Activated T-cell treated with anti-CD3 and anti-CD28 coated beads, Interleukin-2, amount 50 U/mL, for 1 hour (primary cell): ENCODE results near the gene PROSER2.

Source experiments
- DNase-seq: peaks from one replicate; pipeline ENCODE4 v3.0.0-alpha.2; 2020

PROSER2 gene, protein sequence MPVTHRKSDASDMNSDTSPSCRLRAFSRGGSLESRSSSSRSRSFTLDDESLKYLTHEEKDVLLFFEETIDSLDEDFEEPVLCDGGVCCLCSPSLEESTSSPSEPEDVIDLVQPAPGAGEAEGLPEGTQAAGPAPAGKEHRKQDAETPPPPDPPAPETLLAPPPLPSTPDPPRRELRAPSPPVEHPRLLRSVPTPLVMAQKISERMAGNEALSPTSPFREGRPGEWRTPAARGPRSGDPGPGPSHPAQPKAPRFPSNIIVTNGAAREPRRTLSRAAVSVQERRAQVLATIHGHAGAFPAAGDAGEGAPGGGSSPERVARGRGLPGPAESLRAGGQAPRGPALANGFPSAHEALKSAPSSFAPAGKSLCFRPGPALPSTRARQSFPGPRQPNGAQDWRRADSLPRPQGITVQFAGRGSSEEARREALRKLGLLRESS

DNA sequence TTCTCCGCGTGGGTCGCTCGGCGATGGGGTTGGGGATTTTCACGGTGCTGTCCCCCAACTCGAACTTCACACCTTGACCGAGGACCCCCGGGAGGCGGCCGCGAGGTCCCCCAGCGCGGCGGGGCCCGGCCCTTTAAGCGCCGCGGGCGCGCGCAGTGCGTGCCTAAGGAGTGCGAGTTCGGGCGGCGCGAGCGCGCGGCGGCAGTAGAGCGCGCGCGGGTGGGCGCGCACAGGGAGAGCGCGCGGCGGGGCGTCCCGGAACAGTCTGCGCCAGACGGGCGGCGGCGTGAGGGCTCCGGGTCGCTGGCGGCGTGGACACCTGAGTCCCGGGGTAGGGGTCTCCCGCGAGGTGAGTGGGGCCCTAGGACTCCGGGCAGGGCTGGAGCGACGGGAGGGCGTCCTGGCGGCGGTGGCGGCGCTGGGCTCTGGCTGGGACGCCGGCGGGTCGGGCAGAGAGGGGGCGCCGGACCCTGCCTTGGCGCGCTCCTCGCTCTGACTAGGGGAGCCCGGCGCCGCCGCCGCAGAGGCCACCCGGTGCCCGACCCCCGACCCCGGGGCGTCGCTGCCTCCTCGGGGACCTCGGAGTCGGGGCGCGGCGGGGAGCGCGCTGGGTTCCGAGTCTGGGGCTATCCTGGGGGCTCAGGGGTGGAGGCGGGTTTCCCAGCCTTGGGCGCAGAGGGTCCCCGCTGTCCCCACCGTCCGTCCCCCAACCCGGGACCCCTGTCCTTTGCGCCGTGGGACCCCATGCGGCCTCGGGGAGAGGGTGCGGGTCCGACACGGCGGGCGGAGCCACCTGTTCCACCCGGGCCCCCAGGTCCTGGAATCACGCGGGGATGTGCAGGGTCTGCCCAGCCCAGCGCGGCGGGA lies at the start of gene PROSER2:
Gene PROSER2, plus strand, starts transcription at position 235 of the 867 bp plus-strand sequence. CDS start 28,722 bp downstream, outside the sequence.
- DNase-seq: peak; percentile 23

- DNase-seq: no peak
These were observed 49.3 kb upstream of the PROSER2 start for GRCh38 chr10:11773761-11774441.

DNA sequence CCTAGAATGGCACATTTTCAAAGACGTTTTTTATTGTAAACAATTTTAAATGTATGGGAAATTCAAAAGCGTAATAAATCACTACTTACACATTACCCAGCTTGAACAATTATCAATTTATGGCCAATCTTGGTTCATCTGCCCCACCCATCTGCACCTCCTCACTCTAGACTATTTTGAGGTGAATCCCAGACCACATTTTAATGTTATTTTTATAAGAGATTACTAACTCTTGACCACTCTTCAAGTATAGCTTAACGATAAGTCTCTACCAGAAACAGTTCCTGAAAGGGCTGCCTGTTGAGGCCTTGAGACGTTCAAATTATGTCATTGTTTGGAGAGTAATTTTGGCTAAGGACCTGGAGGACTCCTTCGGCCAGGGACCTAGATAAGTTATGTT lies 47.7 kb upstream of the PROSER2 start:
- DNase-seq: no peak

DNA sequence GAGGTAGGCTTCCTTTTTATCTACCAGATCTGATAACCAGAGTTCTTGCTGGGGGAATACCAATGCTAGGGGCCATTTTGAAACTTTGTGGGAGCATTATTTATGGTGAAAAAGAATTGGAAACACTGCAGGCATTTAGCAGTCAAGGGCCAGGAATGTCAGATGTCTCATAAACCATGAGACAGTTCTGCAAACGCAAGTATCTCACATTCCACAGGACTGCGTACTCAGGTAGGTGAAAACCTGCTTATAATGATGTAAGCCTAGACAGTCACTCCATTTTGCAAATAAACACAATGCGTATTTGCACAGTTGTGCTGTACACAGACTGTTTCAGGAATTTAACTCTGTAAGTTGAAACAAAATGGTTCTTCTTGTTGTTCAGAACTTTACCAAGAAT lies 47.1 kb upstream of the PROSER2 start:
- no peak for DNase-seq

- no peak for DNase-seq
These were observed 42.0 kb upstream of the PROSER2 start for GRCh38 chr10:11781114-11781513.

DNA sequence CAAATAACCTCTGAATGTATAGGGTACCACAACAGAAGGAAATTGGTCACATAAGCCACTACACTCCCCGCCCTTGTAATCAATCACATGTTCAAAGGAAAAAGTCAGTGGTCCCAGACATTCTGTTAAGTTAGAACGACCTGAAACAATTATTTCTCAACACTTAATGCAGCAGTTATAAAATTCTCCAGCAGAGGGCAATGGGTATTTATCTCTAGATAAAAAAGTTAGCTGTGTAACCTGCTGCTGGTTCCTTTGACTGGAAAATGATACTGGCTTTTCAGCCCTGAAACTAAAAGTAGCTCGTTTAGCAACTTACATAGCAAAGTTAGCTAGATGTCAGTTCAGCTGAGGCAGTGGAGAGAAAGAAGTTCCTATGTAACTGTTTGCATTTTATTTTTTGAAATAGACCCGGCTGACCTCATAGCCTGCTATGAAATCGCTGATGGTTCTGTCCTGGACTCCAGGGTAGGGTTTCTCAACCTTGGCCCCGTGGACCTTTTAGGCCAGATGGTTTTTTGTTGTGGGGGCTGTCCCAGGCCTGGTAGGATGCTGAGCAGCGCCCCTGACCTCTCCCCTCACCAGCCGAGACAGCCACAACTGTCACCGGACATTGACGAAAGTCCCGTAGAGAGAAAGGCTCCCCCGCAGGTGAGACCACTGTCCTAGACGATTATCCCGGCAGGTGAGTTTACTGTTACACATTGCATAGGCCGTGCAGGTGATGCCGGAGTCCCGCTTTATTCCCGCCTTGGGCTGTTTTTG lies 40.2 kb upstream of the PROSER2 start:
- no peak for DNase-seq

DNA sequence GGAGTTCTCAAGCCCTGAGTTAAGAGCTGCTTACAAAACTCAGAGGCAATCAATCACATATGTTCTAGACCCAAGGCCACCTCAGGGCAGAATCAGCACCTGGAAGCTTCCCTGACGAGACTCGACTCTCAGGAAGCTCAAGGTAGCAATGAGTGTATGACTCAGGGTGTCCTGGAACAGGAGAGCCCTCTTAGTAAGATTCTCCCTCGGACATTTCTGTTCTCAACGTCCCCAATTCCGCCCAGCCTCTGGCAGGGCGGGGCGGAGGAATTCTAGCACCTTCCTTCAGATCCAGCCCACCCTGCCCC lies 39.6 kb upstream of the PROSER2 start:
- DNase-seq: no peak

GRCh38 chr10:11787374-11787773 lies 35.8 kb upstream of the PROSER2 start:
- DNase-seq: no peak

- DNase-seq: no peak
These were observed 35.3 kb upstream of the PROSER2 start for GRCh38 chr10:11787846-11788245.

DNA sequence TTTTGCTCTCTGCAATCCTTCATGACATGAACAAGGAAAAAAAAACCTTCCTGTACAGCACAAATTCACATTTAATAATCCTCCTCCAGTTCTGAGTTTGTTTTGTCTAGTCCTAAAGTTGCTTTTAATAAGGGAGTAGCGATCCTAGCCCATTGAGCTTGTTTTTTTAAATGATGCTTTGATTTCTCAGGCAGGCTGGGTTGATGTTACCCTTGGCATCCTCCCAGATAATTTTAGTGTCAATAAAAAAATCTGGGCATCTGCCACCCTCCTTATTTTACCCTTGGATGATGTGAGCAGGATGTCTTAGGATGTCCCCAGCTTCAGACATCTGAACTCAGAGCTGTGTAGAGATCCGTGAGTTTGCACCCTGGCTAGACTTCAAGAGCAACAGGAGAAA lies 33.9 kb upstream of the PROSER2 start:
- no peak for DNase-seq

DNA sequence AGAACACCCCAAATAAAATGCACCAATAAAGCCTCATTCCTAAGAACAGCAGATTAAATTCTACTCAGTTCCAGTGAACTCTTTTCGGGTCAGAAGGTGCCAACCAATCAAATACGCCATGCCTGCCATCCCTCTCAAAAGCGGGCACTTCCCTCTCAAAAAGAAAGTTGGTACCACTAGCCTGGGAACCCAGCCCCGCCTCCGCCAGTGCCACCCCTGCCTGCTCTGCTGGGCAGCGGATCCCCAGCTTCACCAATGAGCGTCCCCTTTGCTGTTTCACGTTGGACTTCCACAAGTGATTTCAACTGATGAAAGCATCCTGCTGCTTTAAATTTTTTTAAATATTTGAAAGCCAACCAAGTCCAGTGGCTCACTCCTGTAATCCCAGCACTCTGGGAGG lies 33.2 kb upstream of the PROSER2 start:
- no peak for DNase-seq

- DNase-seq: no peak
These were observed 29.2 kb upstream of the PROSER2 start for GRCh38 chr10:11793762-11794479.

DNA sequence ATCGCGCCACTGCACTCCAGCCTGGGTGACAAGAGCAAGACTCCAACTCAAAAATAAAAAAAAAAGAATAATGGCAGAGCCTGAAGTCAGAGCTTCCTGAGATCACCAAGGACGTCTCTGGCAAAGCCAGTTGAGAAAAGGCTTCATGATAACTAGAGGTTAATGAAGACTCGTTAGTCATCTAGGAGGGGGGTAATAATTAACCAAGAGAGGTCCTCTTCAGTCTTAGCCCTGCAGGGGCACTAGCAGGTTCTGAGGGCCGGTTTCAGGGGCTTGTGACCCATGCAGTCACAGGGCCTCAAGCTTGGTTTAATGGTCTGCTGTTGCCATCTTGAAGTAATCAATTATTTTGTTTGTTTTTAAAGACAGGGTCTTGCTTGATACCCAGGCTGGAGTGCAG lies 28.6 kb upstream of the PROSER2 start:
- no peak for DNase-seq

GRCh38 chr10:11795101-11795920 lies 27.8 kb upstream of the PROSER2 start:
- DNase-seq: no peak

GRCh38 chr10:11796474-11796873 lies 26.7 kb upstream of the PROSER2 start:
- no peak for DNase-seq

DNA sequence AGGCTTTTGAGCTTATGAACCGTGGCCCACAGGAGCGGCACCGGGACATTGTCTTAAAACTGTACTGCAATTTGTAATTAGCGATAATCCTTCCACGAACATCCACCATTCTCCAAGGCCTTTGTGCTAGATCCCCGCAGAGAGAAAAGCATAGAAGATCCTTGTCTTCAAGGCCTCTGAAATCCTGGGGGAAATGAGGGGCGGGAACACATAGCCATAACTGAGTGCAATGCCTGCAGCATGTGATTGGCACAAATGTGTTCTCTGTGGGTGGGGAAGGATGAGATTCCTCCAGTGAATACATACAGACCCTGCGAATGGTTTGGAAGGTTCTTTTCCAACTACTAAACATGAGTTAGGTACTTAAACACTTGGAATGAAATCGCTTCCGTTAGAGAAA lies 25.9 kb upstream of the PROSER2 start:
- DNase-seq: no peak

GRCh38 chr10:11797847-11798633 lies 25.1 kb upstream of the PROSER2 start:
- DNase-seq: no peak

- no peak for DNase-seq
These were observed 24.1 kb upstream of the PROSER2 start for GRCh38 chr10:11798845-11799735.

DNA sequence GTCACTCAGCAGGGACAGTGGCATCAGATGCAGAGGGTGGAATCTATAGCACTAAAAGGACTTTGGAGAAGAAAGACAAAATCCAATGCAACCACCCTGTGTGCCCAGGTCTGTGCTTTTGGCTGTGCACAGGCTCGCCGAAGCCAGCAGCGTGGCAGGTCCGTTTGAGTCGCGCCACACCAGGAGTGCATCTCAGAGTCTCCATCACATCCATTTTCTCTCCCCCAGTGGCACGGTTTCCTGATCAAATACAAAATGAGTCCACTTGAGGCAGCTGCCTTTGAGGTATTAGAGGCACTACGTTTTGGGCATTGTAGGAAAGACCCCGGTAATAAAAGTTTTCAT lies 23.4 kb upstream of the PROSER2 start:
- no peak for DNase-seq
